H1 (cell line): ENCODE results near the gene SERP1. TPM values are rescaled to one million over a fixed set of nuclear protein-coding genes. Genes with fewer than 3 reads are reported as not detected.

ENCODE experiments used
- CREB1 ChIP-seq: IDR thresholded peaks from 2 replicates; pipeline ENCODE4 v1.6.1; 2012; ENCODE audit warnings: inconsistent platforms
- RAD21 ChIP-seq, 2 experiments: IDR thresholded peaks in 1 of 2; conservative IDR thresholded peaks in 1 of 2; 2 replicates each; pipeline ENCODE4 v1.6.1; 2011; ENCODE audit warnings: low read depth in 2 of 2, low read length in 2 of 2, improper control_type of control experiment in 1 of 2, inconsistent platforms in 1 of 2, mild to moderate bottlenecking in 1 of 2, moderate library complexity in 1 of 2
- polyA plus RNA-seq, 7 experiments: library from polyadenylated mRNA; depleted of rRNA in 3 of 7; stranded (reverse) in 5 of 7; unstranded in 2 of 7; fragments of >200 nt in 5 of 7; fragments of 200-250 nt in 2 of 7; gene quantifications; 1 replicate in 5 of 7; 2 replicates in 1 of 7; 4 replicates in 1 of 7; pipeline versions ENCODE4 v1.2.1 to v1.2.3, GENCODE V29; 2011 to 2013; ENCODE audit warnings: missing spikeins in 2 of 7, mixed read lengths in 2 of 7
- total RNA-seq: library from RNA; stranded (reverse); fragmentation: NEBNext Ultra II Directional; extraction: Animal tissue kit (Norgen Biotek cat#: 25700); gene quantifications from 2 replicates; pipeline ENCODE4 v1.2.1, GENCODE V29; 2021

The SERP1 gene
- total and polyA plus RNA-seq, 2 of the 8 experiments (the other 6 are each of a cell fraction or from before 2014, with no cell fraction given) = 90.3 to 98.2 TPM

GRCh38 chr3:150581174-150581573, 34.9 kb upstream of the SERP1 start (continued):
- no peak for TF ChIP-seq RAD21 (IDR thresholded peaks at IDR 0.05 in 1 of 2, conservative IDR thresholded peaks at IDR 0.05 in 1 of 2; ENCODE audit: low read depth in 2 of 2, low read length in 2 of 2)
- no peak for TF ChIP-seq CREB1
- TF ChIP-seq, all 59 proteins: peak for 0
